ENCODE data around the gene CEP192.
A peak's percentile ranks its signal among the peaks of the same experiment; 100 is the strongest.

CEP192 gene

GRCh38 chr18:13145636-13146190 is 154.6 kb downstream of the CEP192 start:
- DNase-seq: no peak

GRCh38 chr18:13147130-13147529 is 156.0 kb downstream of the CEP192 start:
- DNase-seq: no peak

- DNase-seq: no peak
These were observed 160.5 kb downstream of the CEP192 start for GRCh38 chr18:13151656-13152055.

GRCh38 chr18:13158428-13158827 is 167.3 kb downstream of the CEP192 start:
- DNase-seq: no peak

- peak; percentile 26 for DNase-seq
These were observed 168.4 kb downstream of the CEP192 start for GRCh38 chr18:13159579-13159978.

GRCh38 chr18:13161276-13161899 is 170.2 kb downstream of the CEP192 start:
- no peak for DNase-seq

GRCh38 chr18:13163167-13163927 is 172.2 kb downstream of the CEP192 start:
- DNase-seq: no peak

GRCh38 chr18:13164406-13164805 is 173.2 kb downstream of the CEP192 start:
- no peak for DNase-seq

GRCh38 chr18:13165636-13166423 is 174.7 kb downstream of the CEP192 start:
- DNase-seq: no peak

GRCh38 chr18:13173578-13174145 is 182.5 kb downstream of the CEP192 start:
- no peak for DNase-seq
